HG03378 (cell line): Measurements from ENCODE around the gene PATL2.
"Not testable (repeated sequence)": the region's sequence is repeated elsewhere in the genome, so short reads cannot be mapped to it uniquely, and the experiment has no call there.

ENCODE experiments used
- ATAC-seq: cut with Tn5 transposase; IDR thresholded peaks from one replicate; pipeline ENCODE4 v1.9.1; 2021; ENCODE audit warnings: mild to moderate bottlenecking, moderate library complexity; ENCODE audit not compliant: unreplicated experiment

The PATL2 gene

GRCh38 chr15:44720000-44720435 lies 8.9 kb upstream of the PATL2 start:
- ATAC-seq = not testable (repeated sequence)

DNA sequence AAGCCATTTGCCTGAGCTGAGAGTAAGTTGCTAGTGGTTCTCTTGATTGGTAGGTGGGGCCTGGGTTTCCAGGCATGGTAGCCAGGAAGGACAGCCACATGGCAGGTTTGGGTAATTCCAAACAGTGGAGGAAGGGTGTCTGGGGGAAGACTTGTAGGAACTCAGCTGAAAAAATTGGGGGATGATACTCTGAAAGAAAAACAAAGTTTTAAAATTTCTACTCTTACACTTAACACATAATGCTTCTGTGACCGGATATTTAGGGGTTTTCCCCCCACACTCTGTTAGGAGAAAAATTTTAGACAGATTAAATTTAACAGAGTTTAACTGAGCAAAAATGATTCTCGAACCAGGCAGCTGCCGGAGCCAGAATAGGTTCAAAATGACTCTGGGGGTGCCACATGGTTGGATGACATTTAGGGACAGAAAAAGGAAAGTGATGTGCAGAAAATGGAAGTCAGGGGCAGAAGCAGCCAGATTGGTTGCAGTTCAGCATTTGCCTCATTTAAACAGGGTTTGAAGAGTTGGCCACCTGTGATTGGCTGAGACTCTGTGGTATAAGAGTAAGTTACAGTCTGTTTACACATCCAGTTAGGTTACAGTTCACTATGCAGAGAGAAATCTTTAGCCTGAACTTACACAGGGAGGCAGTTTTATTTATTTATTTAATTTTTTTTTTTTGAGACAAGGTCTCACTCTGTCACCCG lies 8.3 kb upstream of the PATL2 start:
- peak; percentile 38 for ATAC-seq

- no peak for ATAC-seq
Observed at GRCh38 chr15:44718927-44719292, 7.8 kb upstream of the PATL2 start.

GRCh38 chr15:44718180-44718926 lies 7.2 kb upstream of the PATL2 start:
- no peak for ATAC-seq

DNA sequence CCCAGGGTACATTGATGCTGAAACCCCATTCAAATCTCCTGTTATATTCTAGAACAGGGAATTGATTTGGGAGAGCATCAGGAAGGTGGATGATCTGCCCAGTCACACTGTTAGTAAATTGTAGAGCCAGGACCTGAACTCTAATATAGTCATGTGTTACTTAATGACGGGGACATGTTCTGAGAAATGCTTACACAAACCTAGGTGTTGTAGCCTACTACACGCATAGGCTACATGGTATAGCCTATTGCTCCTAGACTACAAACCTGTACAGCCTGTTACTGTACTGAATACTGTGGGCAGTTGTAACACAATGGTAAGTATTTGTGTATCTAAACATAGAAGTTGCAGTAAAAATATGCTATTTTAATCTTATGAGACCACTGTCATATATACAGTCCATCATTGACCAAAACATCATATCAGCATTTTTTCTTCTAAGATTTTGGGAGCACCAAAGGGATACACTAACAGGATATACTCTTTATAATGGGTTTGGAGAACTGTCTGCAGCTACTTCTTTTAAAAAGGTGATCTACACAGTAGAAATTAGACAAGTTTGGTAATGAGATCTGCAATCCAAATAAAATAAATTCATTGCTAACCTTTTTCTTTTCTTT lies 6.0 kb upstream of the PATL2 start:
- no peak for ATAC-seq

DNA sequence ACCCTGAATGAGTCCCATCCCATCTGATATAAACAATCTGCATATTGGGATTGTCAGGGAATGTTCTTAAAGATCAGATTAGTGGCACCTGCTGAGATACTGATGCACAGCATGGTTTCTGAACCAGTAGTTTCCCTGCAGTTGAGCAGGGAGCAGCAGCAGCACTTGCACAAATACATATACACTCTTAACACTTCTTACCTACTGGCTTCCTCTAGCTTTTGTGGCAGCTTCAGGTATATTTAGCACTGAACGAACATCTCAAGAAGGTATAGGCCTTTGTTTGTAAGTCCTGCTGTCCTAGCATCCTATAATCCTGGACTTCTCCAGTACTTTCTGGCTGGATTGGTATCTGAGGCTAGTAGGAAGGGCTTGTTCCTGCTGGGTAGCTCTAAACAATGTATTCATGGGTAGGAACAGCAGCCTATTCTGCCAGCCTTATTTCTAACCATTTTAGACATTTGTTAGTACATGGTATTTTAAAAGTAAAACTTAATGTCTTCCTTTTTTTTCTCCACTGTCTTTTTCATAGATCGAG lies 4.7 kb upstream of the PATL2 start:
- ATAC-seq = no peak

- ATAC-seq = no peak
Observed at GRCh38 chr15:44715142-44715796, 4.1 kb upstream of the PATL2 start.

DNA sequence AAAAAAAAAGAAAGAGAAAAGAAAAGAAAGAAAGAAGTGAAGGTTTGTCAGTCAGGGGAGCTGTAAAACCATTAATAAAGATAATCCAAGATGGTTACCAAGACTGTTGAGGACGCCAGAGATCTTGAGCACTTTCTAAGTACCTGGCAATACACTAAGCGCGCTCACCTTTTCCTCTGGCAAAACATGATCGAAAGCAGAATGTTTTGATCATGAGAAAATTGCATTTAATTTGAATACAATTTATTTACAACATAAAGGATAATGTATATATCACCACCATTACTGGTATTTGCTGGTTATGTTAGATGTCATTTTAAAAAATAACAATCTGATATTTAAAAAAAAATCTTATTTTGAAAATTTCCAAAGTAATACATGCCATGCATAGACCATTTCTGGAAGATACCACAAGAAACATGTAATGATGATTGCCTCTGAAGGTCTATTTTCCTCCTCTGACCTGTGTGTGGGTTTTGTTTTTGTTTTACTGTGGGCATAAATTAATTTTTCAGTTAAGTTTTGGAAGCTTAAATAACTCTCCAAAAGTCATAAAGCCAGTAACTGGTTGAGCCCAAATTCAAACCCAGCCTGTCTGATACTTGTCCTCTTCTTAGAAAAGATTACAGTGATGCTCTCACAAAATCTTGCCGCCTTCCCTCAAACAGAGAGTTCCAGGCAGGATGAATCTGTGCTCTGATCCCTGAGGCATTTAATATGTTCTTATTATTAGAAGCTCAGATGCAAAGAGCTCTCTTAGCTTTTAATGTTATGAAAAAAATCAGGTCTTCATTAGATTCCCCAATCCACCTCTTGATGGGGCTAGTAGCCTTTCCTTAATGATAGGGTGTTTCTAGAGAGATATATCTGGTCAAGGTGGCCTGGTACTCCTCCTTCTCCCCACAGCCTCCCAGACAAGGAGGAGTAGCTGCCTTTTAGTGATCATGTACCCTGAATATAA lies 2.2 kb upstream of the PATL2 start:
- no peak for ATAC-seq

DNA sequence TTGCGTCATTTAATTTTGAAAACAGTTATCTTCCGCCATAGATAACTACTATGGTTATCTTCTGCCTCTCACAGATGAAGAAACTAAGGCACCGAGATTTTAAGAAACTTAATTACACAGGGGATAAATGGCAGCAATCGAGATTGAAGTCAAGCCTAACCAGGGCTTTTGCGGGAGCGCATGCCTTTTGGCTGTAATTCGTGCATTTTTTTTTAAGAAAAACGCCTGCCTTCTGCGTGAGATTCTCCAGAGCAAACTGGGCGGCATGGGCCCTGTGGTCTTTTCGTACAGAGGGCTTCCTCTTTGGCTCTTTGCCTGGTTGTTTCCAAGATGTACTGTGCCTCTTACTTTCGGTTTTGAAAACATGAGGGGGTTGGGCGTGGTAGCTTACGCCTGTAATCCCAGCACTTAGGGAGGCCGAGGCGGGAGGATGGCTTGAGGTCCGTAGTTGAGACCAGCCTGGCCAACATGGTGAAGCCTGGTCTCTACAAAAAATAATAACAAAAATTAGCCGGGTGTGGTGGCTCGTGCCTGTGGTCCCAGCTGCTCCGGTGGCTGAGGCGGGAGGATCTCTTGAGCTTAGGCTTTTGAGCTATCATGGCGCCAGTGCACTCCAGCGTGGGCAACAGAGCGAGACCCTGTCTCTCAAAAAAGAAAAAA lies 1.4 kb upstream of the PATL2 start:
- ATAC-seq = no peak

- no peak for ATAC-seq
Observed at GRCh38 chr15:44711743-44712345, 721 bp upstream of the PATL2 start.

- ATAC-seq = no peak
Observed at GRCh38 chr15:44710236-44711095, 657 bp downstream of the PATL2 start.

DNA sequence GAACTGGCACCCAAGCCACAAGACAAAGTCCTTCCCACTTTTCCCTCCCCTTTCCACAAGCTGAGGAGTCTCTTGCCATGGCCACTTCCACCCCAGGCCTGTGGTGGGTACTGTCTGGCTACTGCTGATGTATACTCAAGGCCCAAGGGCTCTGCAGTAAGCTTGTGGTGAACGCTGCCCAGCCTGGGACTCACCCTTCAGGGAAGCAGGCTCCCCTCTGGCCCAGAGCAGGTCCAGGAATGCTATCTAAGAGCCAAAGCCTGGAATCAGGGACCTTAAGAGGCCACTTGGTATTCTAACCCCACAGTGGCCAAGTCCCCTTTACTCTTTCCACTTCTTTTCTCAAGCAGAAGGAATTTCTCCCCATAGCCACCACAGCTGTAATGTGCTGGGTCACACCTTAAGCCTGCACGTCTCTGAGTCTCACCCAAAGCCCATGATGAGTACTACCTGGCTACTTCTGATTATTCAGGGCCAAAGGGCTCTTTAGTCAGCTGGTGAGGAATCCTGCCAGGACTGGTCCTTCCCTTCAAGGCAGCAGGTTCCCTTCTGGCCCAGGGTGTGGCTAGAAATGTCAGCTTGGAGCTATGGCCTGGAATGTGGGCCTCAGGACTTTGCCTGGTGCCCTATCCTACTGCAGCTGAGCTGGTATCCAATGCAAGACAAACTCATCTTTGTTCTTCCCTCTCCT lies 4.0 kb downstream of the PATL2 start:
- no peak for ATAC-seq

DNA sequence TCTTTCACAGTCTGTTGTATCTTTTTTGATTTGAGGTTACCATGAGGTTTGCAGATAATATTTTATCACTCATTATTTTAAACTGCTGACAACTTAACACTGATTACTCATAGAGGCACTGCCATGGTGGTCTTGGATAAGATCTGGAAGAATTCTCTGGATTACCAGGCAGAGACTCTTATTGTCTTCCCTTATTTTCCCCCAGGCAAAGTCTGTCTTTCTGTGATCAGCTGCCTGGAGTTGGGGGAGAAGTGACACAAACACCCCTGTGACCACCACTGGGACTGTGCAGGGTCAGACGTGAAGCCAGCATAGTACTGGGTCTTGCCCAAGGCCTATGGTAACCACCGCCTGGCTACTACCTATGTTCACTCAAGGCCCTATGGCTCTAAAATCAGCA lies 4.7 kb downstream of the PATL2 start:
- no peak for ATAC-seq

DNA sequence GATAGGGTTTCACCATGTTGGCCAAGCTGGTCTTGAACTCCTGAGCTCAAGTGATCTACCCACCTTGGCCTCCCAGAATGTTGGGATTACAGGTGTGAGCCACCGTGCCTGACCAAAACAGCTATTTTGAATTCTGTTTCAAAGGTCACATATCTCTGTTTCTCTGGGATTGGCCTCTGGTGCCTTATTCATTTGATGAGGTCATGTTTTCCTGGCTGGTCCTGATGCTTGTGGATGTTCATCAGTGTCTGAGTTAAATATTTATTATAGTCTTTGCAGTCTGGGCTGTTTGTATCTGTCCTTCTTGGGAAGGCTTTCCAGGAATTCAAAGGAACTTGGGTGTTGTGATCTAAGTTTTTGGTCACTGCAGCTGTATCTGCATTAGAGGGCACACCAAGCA lies 5.1 kb downstream of the PATL2 start:
- no peak for ATAC-seq

DNA sequence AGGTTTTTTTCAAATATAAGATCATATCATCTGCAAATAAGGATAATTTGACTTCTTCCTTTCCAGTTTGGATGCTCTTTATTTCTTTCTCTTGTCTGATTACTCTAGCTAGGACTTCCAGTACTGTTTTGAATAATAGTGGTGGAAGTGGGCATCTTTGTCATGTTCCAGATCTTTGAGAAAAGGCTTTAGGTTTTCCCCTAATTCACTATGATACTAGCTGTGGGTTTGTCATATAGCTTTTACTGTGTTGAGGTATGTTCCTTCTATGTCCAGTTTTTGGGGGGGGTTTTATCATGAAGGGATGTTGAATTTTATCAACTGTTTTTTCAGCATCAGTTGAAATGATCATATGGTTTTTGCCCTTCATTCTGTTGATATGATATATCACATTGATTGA lies 10.4 kb downstream of the PATL2 start:
- ATAC-seq = not testable (repeated sequence)

GRCh38 chr15:44698641-44699040 lies 12.5 kb downstream of the PATL2 start:
- ATAC-seq = no peak

GRCh38 chr15:44697014-44697413 lies 14.1 kb downstream of the PATL2 start:
- no peak for ATAC-seq

DNA sequence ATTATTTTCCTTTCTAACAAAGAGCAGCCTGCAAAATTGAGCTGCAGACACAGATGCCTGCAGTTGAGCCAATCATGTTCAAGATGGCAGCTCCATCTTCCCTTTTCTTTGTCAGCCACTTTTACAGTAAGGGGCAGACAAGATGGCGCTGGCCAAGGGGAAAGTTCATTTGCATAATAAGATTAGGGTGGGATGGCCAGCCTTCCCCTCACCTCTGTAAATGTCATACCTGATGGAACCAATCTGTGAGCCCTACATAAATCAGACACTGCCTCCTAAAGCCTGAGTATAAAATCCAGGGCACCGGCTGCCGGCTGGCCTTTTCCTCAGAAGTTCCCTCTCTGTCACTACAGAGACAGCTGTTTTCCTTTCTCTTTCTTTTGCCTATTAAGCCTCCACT lies 15.8 kb downstream of the PATL2 start:
- no peak for ATAC-seq
